Panc1 (cell line): ENCODE measurements around the gene DOP1A.

Experiments
- CTCF ChIP-seq: fragments of 450-650 bp; IDR thresholded peaks from 2 replicates; pipeline ENCODE4 v1.5.1; 2017; ENCODE audit warnings: mild to moderate bottlenecking
- POLR2AphosphoS5 ChIP-seq: IDR thresholded peaks from 2 replicates; pipeline ENCODE4 v1.6.1; 2012; ENCODE audit warnings: mild to moderate bottlenecking, low read depth, low read length, moderate library complexity

GRCh38 chr6:83038246-83038645 lies 29.2 kb upstream of the DOP1A start:
- no peak for TF ChIP-seq CTCF
- no peak for TF ChIP-seq POLR2AphosphoS5
